Esophagus muscularis mucosa (tissue), 4 donors: Measurements from ENCODE around the gene MAP2K7.

Experiments
- CTCF ChIP-seq, 3 experiments: fragments of 200-600 bp in 2 of 3; fragments of 450-650 bp in 1 of 3; sonication (generic) in 2 of 3; IDR thresholded peaks; one replicate each; pipeline ENCODE4 v1.5.1; 2017 to 2019; ENCODE audit warnings: antibody characterized with exemption in 3 of 3, mild to moderate bottlenecking in 2 of 3, moderate library complexity in 1 of 3
- EP300 ChIP-seq: sonication (generic); formaldehyde crosslinking; IDR thresholded peaks from one replicate; pipeline ENCODE4 v1.6.1; 2017; ENCODE audit warnings: antibody characterized with exemption
- POLR2AphosphoS5 ChIP-seq, 2 donors: sonication (generic); formaldehyde crosslinking; IDR thresholded peaks; one replicate each; pipeline ENCODE4 v1.6.1; 2017; ENCODE audit warnings: antibody characterized with exemption in 2 of 2

GRCh38 chr19:7947939-7948338, 44.3 kb downstream of the MAP2K7 start:
- TF ChIP-seq EP300: no peak
- no peak for TF ChIP-seq CTCF (IDR thresholded peaks at IDR 0.05)
- no peak for TF ChIP-seq POLR2AphosphoS5 (IDR thresholded peaks at IDR 0.05)
